Renal cortical epithelial cell (primary cell): Measurements from ENCODE around the gene FAM107B. TPM values are rescaled to one million over a fixed set of nuclear protein-coding genes. Genes with fewer than 3 reads are reported as not detected.

Experiments used
- DNase-seq: peaks from one replicate; pipeline ENCODE4 v3.0.0-alpha.2; 2011; ENCODE audit warnings: low read depth
- total RNA-seq: library from RNA; depleted of rRNA; stranded (reverse); fragments of >200 nt; gene quantifications from 2 replicates; pipeline ENCODE4 v1.2.3, GENCODE V29; 2014

FAM107B gene
- total RNA-seq, 1 donor from 2014 or later, result 127 TPM

DNA sequence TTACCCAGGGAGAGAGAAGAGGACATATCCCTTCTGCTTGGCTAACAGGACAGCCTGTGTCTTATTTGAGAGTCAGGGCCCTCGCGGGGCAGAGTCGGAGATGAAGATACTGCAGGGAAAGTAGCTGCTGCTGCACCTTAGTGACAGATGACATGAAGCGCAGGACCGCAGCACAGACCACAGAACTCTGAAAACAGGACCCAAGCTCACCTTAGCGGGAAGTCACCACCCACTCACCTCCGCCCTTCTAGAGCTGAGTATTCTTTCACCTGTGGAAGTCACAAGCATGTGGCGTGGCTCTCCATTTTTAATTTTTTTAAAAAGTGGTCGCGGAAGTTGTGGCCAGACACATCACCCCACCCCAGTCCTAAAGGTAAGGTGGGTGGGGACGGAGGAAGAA, 191.4 kb downstream of the FAM107B start:
- no peak for DNase-seq

DNA sequence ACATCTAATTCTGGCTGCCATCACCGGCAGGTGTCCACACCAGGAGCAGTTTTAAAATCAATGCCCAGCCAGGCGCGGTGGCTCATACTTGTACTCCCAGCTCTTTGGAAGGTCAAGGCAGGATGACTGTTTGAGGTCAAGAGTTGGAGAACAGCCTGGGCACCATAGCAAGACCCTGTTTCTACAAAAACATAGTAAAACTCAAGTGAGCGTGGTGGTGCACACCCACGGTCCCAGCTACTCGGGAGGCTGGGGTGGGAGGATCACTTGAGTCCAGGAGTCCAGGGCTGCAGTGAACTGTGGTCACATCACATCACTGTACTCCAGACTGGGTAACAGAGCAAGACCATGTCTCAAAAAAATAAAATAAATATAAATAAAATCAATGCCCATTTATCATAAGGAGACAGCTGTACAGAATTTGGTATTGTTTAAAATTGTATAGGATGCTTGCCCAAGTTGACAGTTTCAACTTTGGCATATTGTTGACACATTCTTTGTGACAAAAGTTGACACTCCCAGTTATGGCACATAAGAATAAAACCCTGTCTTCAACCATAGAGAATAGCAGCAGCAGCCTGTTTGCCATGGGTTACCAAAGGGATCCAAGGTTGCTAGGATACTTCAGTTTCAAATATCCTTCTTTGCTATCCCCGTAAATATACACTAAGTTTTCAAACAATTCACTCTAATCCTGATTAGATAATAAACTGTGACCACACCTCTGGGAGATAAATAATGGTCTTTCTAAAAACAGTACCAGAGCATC, 193.0 kb downstream of the FAM107B start:
- DNase-seq, result no peak

DNA sequence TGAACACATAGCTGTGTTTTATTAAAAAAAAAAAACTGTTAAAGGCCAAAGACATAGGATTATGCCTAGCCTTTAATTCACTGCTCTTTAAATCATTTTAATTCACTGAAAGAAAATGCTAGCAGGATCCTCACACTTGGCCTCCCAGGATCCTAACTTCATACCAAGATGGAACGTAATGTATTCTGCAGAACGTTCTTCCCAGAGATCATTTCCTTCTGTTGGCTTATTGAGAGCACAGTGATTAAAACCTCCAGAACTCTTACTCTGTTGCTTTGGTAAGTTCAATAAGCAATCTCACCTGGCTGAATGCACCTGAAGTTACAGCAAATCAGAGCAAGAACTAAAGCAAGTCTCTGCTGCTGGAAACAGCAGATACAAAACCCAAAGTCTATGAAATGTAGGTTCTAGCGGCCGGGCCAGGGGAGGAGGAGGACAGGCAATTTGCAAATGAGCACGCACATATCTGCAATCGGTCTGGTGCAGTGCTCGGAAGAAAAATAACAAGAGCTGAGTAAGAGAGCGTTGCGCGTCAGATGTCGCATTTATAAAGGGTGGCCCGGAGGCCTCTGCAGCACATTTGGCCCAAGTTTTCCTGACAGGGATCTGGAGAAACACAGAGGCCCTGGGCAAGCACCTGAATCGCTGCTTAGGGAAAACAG, 193.9 kb downstream of the FAM107B start:
- no peak for DNase-seq

DNA sequence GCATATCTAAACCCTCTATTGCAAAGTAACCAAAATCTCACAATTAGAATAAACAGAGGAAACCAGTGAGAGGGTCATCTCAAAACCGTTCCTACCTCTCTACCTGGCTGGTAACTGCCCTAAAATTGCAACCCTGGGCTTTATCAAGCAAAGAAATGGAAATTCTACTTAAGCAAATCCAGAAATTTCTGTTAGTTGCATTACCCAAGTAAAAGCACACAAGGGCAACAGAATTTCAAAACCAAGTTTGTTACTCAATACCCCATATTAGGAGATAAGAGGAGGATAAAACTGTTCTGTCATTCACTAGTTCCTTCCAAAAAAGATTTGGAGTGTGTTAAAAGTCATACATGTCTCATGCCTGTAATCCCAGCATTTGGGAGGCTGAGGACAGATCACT, 195.3 kb downstream of the FAM107B start:
- no peak for DNase-seq

DNA sequence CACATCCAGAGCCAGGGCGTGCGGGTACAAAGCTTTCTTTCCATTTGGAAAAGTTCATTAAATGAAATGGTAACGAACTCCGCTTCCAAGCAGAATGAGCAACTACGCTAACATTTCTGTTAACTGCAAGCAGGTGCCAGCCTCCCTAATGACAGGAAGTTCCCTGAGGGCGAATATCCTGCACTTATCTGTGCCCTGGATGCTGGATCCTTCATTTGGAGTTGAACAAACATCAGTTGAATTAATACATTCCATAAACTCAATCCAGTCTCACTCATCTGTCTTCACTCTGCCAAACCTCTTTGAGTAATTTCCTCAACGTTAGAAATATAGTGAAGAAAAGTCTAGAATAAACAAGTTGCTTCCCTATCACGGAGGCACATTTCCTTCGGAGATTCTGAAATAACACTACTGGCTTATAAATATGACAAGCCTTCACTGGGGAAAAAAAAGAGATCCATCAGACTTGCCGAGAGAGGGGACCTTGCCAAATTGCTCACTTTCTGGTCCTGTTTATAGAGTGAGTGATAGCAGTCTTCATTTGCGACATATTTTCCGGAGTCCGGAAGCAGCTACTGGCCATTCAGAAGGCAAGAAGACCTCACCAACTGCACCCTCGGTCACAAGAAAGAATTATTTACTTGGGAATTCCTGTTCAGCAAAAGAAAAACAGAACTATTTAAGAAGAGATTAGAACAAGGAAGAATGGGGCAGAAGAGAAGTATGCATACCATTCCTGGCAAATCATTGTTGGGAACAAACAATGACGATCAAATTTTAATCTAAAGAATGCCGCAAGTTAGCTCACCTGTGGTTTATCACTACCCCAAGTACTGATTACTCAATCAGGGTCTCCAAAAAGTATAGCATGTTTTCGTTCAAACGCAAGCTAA, 196.4 kb downstream of the FAM107B start:
- peak; percentile 65 for DNase-seq

DNA sequence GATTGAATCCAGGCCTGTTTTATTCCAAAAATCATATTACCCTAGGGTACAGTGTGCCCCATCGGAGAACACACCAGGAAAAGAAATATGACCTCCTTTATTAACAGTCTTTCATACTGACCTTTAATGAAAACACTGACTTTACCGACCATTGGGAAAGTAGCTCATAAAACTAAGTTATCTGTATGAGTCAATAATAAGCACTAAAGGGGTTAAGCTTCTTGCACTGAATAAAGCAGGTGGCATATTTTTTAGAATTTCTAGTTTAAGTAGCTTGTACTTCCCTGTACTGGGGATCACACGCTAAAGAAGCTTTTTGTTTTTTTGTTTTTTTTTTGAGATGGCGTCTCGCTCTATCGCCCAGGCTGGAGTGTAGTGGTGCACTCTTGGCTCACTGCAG, 199.8 kb downstream of the FAM107B start:
- no peak for DNase-seq

DNA sequence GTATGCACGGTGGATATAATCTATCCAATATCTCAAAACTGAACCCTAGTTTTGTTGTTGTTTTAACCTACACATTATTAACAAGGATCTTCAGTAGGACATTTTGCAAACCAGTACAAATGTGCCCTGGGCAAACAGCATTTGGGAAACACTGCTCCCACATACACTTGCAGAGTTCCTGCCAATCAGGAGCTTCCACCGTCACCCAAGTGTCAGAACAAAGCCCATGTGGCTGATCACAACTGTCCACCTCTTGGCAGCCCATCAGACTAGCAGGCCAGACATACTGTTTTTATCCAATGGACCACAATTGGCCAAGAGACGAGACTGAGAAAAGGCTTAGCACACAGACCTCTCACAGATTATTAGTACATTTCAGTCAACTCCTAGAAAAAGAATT, 200.4 kb downstream of the FAM107B start:
- no peak for DNase-seq

DNA sequence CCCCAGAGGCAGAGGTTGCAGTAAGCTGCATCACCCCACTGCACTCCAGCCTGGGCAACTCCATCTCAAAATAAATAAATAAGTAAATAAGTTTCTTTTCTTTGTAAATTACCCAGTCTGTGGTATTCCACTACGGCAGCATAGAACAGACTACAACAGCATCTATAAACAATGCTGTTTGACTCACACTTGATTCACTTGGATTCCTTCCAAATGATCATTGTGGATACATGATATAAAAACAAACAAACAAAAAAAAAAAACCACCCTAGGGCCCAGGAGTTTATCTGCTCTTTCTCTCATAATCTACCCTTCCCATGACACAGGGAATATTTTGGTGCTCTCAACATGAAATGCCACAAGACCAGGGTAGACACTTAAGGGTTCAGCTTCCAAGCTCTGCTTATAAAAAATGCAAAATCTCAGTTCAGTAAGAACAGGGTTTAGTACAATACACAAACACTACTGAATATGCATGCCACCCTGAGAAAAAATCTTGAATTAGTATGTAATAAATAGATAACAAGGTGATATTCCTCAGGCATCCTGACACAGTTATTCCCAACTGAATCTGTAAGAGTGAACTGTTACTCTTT, 200.9 kb downstream of the FAM107B start:
- peak; percentile 83 for DNase-seq

DNA sequence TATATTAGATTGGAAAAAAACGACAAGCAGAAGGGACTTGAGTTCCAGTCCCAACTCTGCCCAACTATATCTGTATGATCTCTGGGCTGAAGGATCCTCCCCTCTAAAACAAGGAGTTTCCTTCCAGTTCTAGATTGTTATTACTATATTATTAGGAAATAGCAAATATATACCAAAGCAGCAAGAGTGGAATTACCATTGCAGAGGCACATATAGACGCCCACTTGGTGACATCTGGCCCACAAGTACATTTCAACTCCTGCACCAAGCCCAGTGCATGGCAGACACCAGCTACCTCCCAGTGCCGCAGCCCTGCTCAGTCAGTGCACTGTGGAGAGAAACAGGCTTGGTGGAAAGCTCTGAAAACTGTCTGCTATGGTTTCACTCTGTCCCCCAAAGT, 201.9 kb downstream of the FAM107B start:
- DNase-seq, result no peak

DNA sequence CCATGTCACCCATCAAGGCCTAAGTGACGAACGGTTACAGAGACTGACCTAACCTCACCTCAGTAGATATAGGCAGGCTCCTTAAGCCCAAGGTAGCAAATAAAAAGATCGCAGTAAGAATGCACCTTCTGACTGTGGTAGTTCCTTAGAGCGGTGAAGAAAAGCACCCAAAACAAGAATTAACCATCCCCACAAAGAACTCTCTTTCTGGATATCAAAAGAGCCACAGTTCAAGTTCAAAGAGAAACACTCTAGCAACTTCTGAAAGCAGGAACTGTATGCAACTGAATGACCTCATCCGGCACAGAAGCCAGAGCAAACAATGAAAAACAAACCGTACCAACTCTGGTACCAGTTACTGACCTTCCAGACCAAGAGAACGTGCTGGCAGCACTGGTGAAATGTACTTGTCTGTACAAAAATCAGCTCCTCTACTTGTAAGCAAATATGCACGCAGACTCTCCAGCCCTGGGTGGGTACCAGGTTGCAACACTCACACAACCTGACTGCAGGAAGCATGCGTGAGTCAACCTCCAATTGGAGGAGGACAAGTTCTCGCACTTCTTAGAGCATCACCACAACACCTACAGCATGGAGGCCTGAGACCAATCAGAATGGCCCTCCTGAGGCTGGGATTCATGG, 202.7 kb downstream of the FAM107B start:
- DNase-seq, result peak; percentile 86

DNA sequence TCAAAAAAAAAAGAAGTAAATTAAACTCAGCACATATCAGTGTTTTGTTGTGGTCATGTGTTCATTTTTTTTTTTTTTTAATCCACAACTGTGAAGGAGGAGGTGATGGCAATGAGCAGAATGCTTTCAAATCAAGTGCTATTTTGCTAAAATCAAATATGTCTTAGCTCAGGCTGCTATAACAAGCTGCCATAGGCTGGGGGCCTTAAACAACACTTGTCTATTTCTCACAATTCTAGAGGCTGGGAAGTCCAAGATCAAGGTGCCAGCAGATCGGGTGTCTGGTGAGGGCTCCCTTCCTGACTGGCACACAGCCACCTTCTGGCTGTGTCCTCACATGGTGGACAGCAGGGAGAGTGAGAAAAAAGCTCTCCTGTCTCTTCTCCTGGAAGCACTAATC, 203.9 kb downstream of the FAM107B start:
- no peak for DNase-seq

DNA sequence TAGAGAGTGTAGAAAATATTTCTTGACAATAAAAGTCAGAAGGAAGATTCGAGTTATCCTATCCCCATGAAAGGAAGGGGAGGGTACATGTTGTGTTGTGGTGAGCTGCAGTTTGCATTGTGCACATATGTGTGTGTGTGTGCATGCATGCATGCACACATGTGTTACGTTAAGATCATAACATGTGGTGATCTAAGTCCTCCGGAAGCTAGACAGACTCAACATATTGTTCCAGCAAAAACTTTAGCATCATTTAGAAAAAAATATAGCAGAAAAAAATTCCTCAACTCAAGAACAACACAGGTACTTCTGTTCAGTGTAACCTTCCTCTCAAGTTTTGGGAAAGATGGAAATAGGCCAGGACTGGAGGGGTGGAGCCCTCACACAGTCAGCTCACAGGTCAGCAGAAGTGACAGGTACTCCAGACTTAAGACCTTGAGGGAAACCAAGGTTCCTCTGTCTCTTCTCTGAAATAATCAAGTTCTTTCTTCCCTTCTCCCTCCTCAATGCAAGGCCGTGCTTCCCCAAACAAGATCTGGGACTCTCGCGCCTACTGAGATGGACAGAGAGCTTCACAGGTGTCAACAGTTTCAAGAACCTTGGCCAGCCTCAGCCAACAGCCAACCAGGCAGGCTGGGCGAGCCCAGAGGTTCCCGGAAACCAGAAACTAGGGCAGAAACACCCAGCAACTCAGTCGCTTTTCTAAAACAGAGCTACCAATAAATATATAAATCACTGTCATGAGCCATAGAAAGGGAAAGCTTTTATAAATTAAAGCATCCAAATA, 205.2 kb downstream of the FAM107B start:
- DNase-seq, result no peak

DNA sequence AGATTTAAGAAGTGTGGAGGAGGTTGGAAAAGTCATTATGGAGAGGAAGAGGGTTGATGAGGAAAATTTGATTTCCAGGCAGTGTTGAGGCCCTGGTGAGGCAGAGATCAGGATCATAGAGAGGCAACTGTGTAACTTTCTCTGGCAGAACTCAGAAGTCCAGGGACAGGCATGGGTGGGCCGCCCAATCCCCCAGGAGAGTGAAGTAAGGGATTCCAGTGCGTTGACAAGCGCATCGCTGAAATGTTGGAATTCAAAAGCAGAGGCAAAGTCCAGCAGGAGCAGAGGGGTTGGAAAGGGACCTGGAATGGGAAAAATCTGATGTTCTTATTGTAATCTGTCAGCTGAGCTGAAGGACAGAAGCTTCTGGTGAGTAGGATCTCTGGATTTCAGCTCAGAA, 207.3 kb downstream of the FAM107B start:
- no peak for DNase-seq

DNA sequence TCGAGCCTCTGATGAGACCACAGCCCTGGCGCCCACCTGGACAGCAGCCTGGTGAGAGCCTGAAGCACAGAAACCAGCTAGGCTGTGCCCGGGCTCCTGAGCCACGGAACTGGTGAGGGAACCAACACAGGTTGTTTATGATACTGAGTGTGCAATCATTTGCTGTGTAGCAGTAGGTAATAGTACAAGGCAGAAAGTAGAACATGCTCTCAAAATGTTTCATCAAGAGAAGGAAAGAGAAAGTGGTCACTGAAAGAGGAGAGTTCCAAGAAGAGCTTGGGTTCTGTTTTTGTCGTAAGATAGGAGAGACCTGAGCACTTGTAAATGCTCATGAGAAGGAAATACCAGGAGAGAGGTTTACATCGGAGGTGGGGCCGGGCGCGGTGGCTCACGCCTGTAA, 208.2 kb downstream of the FAM107B start:
- no peak for DNase-seq

DNA sequence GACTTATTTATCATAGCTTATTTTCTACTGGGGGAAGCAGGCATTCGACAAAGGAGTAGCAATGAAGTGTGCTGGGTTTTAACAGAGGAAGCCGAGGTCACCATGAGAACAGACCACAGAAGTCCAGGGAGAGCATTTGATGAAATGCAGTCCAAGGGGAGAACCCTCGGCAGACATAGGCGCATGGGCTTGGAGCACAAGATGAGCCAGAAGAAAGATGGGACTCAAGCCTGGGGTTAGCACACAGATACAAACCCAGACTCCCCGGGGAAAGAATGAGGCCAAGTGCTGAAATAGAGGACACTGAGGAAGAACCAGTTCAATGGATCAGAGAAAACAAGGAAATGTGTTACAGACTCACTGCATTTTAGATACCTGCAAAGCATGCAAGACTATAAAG, 209.5 kb downstream of the FAM107B start:
- DNase-seq, result no peak

DNA sequence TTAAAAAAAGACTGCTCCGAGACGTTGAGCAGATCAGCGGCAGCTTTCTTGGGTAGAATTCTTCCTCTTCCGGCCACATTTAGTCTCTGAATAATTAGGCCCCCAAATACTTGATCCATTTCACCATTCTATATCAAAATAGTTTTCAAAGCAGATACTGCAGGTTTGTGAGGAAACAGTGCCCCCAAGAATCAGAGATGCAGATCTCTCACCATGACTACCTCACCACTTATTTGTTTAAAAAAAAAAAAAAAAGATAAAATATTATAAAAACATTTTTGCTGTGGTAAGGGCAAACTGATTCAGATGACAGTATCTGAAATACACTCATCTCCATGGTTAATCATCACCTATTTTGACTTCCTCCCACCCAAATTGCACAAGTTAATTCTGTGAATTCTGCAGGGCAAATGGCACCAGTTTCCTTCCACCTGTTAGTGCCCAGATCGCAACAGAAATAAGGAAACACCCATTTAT, 210.4 kb downstream of the FAM107B start:
- DNase-seq, result peak; percentile 73

DNA sequence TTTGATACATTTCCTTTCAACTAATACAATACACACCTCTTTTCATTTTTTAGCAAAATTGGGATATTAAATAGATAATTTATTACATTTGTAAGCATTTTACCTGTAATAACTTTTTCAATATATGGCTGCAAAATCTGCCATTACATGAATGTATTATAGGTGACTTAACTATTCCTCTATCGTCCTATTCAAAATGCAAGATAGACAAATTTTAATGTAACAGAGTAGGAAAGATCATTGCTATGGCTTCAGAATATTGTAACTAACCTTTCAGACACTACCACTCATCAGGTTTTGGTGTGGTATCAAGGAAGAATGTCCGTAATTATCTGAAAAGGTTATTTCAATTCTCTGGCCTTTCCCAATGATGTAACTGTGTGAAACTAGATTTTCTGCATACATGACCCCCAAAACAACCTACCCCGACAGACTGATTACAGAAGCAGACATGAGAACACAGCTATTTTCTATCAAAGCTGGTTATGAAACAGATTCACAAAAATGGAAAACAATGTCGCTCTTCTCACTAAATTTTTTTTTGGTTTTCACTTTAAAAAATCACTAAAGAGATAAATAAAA, 211.2 kb downstream of the FAM107B start:
- no peak for DNase-seq

DNA sequence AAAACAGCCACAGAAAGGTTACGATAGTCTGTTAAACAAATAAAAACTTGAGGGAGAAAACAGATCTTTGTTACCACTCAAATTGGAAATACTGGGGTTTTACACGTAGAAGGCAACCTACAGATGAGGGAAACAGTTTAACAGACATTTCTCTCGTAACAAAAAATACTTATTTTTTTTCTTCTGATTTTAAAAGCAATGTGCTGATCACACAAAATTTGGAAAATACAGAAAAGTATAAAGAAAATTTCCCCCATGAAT, 211.7 kb downstream of the FAM107B start:
- no peak for DNase-seq

DNA sequence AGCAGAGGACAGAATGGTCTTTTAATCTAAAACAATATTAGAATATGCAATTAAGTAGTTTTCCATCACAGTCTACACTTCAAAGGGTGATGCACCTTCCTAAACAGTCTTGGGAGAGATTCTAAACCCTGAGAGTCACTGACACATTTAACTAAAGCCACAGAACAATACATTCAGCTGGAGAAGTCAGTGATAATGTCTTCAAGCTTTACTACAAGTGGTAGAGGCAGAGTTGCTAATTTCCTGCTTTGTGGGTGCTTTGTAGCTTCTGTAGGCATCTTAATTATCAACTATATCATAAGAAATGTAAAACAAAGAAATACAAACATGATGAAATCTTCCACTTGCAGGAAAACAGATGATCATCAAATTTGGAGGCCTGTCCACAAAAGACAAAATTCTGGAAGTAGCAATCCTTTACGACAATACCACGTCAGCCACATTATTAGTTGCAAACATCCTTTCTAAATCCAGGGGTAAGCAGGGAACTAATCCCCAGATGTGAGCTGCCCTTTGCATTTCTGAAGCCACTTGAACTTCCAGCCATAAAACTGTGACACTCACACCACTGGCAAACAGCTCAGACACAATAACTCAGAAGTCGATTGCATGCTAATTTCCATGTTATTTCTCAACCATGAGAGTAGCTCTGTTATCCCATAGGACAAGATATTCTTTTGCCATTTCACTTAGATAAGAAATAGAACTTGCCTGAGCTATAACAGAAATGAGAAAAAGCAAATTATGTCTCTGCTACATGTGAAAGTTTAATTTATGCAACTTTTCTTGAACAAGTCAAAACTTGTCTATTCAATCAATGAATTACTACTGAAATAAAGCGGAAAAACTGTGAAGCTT, 212.2 kb downstream of the FAM107B start:
- no peak for DNase-seq
